ENCODE results near the gene FSTL3.
"Not testable (repeated sequence)": the region's sequence is repeated elsewhere in the genome, so short reads cannot be mapped to it uniquely, and the experiment has no call there.

The FSTL3 gene

GRCh38 chr19:662207-662961 is 13.8 kb upstream of the FSTL3 start:
- DNase-seq: peak; percentile 78

GRCh38 chr19:662962-663681 is 13.1 kb upstream of the FSTL3 start, which contains the start of gene RNF126:
TSS of gene RNF126 (minus strand) at chr19:663214. CDS start at chr19:663121, 93 bp downstream.
- DNase-seq: peak; percentile 96

GRCh38 chr19:663682-664117 is 12.5 kb upstream of the FSTL3 start:
- no peak for DNase-seq

- peak; percentile 83 for DNase-seq
Observed at GRCh38 chr19:664913-665443, 11.2 kb upstream of the FSTL3 start.

GRCh38 chr19:666985-667573 is 9.1 kb upstream of the FSTL3 start:
- DNase-seq: not testable (repeated sequence)

GRCh38 chr19:668675-669434 is 7.3 kb upstream of the FSTL3 start:
- DNase-seq: not testable (repeated sequence)

GRCh38 chr19:670609-671075 is 5.5 kb upstream of the FSTL3 start:
- no peak for DNase-seq

GRCh38 chr19:674282-675151 is 1.7 kb upstream of the FSTL3 start:
- no peak for DNase-seq

- no peak for DNase-seq
Observed at GRCh38 chr19:676007-676338, 219 bp upstream of the FSTL3 start.

GRCh38 chr19:677201-677600 is 1.0 kb downstream of the FSTL3 start:
- no peak for DNase-seq

GRCh38 chr19:677601-678436 is 1.6 kb downstream of the FSTL3 start:
- DNase-seq: no peak

GRCh38 chr19:678791-679388 is 2.7 kb downstream of the FSTL3 start:
- no peak for DNase-seq

GRCh38 chr19:679418-680286 is 3.5 kb downstream of the FSTL3 start:
- DNase-seq: peak; percentile 54

GRCh38 chr19:680287-681028 is 4.3 kb downstream of the FSTL3 start:
- peak; percentile 100 for DNase-seq

GRCh38 chr19:681029-682019 is 5.1 kb downstream of the FSTL3 start:
- peak; percentile 97 for DNase-seq

- DNase-seq: no peak
Observed at GRCh38 chr19:682678-683320, 6.6 kb downstream of the FSTL3 start.

GRCh38 chr19:685454-685931 is 9.3 kb downstream of the FSTL3 start:
- DNase-seq: no peak
